Hematopoietic multipotent progenitor cell treated with erythropoietin and hydrocortisone succinate and interleukin-3 and kit ligand, for 6 days (in vitro differentiated cells): ENCODE data around the gene USO1.

Source experiments
- DNase-seq: peaks from one replicate; pipeline ENCODE4 v3.0.0-alpha.2; 2015

Gene USO1

GRCh38 chr4:75848171-75848760 lies 123.9 kb downstream of the USO1 start:
- peak; percentile 96 for DNase-seq

GRCh38 chr4:75848891-75849290 lies 124.5 kb downstream of the USO1 start:
- no peak for DNase-seq

- DNase-seq = peak; percentile 23
Observed at GRCh38 chr4:75849461-75849860, 125.1 kb downstream of the USO1 start.

GRCh38 chr4:75858721-75859120 lies 134.3 kb downstream of the USO1 start:
- DNase-seq = no peak

GRCh38 chr4:75860606-75861005 lies 136.2 kb downstream of the USO1 start:
- DNase-seq = no peak
